GM19099 (cell line): ENCODE results near the gene SOBP.

Experiments used
- POLR2A ChIP-seq: IDR thresholded peaks from 3 replicates; pipeline ENCODE4 v1.6.1; 2011; ENCODE audit warnings: low read depth; ENCODE audit not compliant: insufficient read length; ENCODE audit errors: extremely low read depth

The SOBP gene

GRCh38 chr6:107561306-107561705, 71.4 kb downstream of the SOBP start:
- TF ChIP-seq POLR2A: no peak

- no peak for TF ChIP-seq POLR2A
Observed at GRCh38 chr6:107563694-107564588, 74.0 kb downstream of the SOBP start.

DNA sequence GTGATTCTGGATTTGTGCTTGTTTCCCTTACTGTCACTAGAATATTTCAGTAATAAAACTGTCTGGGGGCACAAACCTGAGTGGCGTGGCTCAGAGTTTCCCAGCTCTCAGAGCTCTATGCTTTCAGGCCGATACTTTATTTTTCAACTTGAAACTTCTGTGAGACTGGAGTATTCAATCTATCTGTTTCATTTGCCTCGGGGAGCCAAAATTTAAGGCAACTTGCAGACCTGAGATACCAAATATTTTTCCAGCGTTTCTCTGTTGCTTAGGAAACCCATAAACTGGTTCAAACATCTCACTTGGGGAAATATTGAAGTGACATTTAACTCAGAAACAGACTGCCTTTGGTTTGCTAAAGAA, 74.7 kb downstream of the SOBP start:
- no peak for TF ChIP-seq POLR2A

DNA sequence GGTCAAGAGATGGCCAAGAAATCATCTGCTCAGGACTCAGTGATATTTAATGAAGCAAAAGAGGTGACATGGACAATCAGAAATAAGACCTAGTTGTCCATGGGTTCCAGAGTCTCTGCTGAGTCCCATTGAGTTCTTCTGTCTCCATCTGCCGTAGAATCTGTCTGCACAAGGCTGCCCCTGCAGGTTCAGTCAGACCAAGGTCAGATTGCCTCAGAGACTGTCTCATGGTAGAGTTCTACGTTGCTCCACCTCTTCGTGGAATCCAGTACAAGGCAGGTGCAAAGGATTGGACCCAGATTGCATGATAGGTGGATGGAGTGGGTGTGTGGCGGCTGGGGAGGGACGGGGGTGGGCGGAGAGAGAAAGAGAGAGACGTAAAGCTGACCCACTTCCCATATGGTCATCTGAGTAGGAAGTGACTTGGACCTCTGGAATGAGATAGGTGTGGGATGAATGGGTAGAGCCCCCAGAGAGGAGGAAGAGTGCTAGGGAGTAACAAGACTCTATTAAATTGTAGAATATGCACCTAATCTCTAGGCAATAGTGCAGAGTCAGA, 75.3 kb downstream of the SOBP start:
- TF ChIP-seq POLR2A: no peak

GRCh38 chr6:107567643-107568042, 77.7 kb downstream of the SOBP start:
- TF ChIP-seq POLR2A: no peak

DNA sequence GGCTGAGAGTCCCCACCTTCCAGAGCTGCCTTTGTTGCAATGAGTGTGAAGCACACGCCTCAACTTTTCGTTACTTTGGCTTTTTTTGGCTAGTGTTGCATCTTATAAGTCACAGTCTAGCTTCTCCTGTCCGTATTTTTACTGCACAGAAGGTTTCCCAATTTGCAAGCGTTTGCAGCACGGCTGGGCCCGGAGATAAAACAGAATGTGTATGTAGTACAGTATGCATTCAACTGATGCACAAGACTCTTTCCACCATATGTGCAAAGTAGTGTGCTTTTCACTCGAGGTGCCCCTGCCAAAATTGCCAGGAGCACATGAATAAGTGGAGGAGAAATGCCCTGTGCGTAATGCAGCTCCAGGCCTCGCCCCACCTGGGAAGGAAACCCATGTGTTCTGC, 79.6 kb downstream of the SOBP start:
- TF ChIP-seq POLR2A: no peak

DNA sequence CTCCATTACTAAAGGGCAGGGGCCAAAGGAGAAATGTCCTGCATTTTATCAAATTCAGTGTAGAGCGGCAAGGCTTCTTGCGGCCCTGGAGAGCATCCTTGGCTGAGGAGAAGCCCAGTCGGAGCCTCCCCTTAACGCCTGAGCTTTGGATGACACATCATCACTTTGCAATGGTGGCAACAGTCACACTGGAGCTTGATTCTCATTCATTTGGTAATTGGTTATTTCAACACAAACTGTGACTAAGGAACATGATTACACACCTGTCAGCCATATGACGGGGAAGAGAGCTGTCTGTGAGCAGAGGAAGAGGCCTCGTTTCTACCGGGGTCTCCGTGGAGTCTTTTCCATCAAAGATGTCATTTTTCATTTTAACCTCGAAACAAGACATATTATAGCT, 81.4 kb downstream of the SOBP start:
- TF ChIP-seq POLR2A: no peak

GRCh38 chr6:107572886-107573285, 83.0 kb downstream of the SOBP start:
- no peak for TF ChIP-seq POLR2A

DNA sequence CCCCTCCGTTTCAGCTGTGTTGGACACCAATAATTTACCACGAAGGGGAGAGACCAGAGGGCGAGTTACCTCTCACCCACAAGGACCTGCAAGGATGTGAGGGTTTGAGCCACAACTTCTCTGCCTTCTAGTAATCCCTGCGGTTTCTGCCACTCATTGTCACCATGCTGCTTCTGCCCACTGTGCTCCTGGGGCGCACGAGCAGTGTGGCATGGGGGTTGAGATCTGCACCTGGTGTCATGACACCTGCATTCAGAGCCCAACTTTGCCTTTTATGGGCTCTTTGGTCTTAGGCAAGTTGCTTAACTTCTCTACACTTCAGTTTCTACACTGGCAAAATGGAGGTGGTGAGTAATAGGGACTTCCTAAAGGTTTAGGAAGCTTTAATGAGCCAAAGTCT, 84.9 kb downstream of the SOBP start:
- TF ChIP-seq POLR2A: no peak

- no peak for TF ChIP-seq POLR2A
Observed at GRCh38 chr6:107576852-107577251, 86.9 kb downstream of the SOBP start.

- TF ChIP-seq POLR2A: no peak
Observed at GRCh38 chr6:107578642-107579341, 88.9 kb downstream of the SOBP start.

DNA sequence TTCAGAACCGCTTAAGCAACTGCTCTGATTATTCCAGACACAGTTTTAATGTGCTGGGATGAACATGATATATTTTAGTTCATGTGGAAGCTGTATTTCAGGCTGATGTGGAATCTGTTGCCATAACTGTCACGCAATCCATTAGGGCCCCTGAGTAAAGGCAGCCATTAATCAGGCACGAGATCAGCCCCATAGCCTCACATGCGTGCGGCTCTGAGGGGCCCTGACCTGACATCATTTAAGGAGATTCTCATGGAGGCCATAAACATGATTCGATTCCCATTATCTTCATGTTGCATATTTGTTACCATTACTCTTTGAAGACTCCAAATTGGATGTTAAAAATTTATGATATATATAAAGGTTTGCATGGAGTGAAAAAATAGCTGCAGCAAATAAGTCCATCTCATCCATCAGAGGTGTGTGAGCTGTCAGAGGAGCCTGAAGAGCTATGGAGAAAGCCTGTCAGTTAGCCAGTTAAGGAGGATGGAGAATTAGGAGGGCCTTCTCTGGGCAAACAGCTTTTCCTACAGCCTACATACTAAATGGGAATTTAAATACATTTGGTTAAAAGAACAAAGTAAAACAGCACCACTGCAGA, 89.6 kb downstream of the SOBP start:
- TF ChIP-seq POLR2A: no peak

- no peak for TF ChIP-seq POLR2A
Observed at GRCh38 chr6:107582086-107582485, 92.2 kb downstream of the SOBP start.

- no peak for TF ChIP-seq POLR2A
Observed at GRCh38 chr6:107584726-107585125, 94.8 kb downstream of the SOBP start.

GRCh38 chr6:107585815-107586435, 96.0 kb downstream of the SOBP start:
- TF ChIP-seq POLR2A: no peak
